Endothelial cell of umbilical vein (primary cell): Measurements from ENCODE around the gene ASPHD1.

Experiments used
- CTCF ChIP-seq, 2 donors: IDR thresholded peaks; 1 replicate in 1 of 2; 2 replicates in 1 of 2; pipeline ENCODE4 v1.5.1; 2011; ENCODE audit warnings: low read length in 2 of 2, mild to moderate bottlenecking in 2 of 2, moderate library complexity in 2 of 2, control low read depth in 1 of 2, inconsistent platforms in 1 of 2, low read depth in 1 of 2; ENCODE audit not compliant: insufficient read depth in 1 of 2; ENCODE audit errors: extremely low read depth in 1 of 2
- EZH2 ChIP-seq: IDR thresholded peaks from 2 replicates; pipeline ENCODE4 v1.6.1; 2012; ENCODE audit warnings: borderline replicate concordance, low read depth, mild to moderate bottlenecking, moderate library complexity, low read length, inconsistent platforms; ENCODE audit not compliant: severe bottlenecking
- FOS ChIP-seq: IDR thresholded peaks from 2 replicates; pipeline ENCODE4 v1.6.1; 2011; ENCODE audit warnings: mild to moderate bottlenecking, low read length, moderate library complexity, borderline replicate concordance; ENCODE audit not compliant: insufficient read depth
- GATA2 ChIP-seq: IDR thresholded peaks from 2 replicates; pipeline ENCODE4 v1.7.0; 2011; ENCODE audit warnings: low read depth, mild to moderate bottlenecking, moderate library complexity, mixed read lengths, low read length; ENCODE audit not compliant: insufficient read length, insufficient read depth
- JUN ChIP-seq: IDR thresholded peaks from 2 replicates; pipeline ENCODE4 v1.6.1; 2011; ENCODE audit warnings: borderline replicate concordance, low read depth; ENCODE audit not compliant: insufficient read length, insufficient read depth
- MAX ChIP-seq: IDR thresholded peaks from 2 replicates; pipeline ENCODE4 v1.6.1; 2011; ENCODE audit not compliant: insufficient read depth, insufficient read length
- MYC ChIP-seq: IDR thresholded peaks from one replicate; pipeline ENCODE4 v1.6.1; 2011; ENCODE audit warnings: mild to moderate bottlenecking, low read depth, low read length
- POLR2A ChIP-seq: IDR thresholded peaks from 2 replicates; pipeline ENCODE4 v1.6.1; 2012; ENCODE audit warnings: low read depth, mild to moderate bottlenecking, control low read depth, low read length
- POLR2AphosphoS5 ChIP-seq: IDR thresholded peaks from 2 replicates; pipeline ENCODE4 v1.6.1; 2012; ENCODE audit warnings: low read depth, mild to moderate bottlenecking, control low read depth, low read length, moderate library complexity; ENCODE audit not compliant: insufficient read depth

GRCh38 chr16:29943846-29944799 is 43.8 kb downstream of the ASPHD1 start:
- TF ChIP-seq CTCF (IDR thresholded peaks at IDR 0.05; ENCODE audit: extremely low read depth in 1 of 2, insufficient read depth in 1 of 2, low read depth in 1 of 2, low read length in 2 of 2) (no peak), MAX (no peak), EZH2 (no peak), POLR2A (no peak), FOS (no peak), MYC (no peak), JUN (no peak), POLR2AphosphoS5 (no peak), GATA2 (no peak)
